Gastroesophageal sphincter (tissue), 3 donors: ENCODE data around the gene ANKRD13A.

Experiments used
- CTCF ChIP-seq, 4 experiments: fragments of 200-600 bp in 2 of 4; fragments of 450-650 bp in 2 of 4; sonication (generic) in 1 of 4; IDR thresholded peaks; one replicate each; pipeline ENCODE4 v1.5.1; 2017 to 2019; ENCODE audit warnings: antibody characterized with exemption in 4 of 4, mild to moderate bottlenecking in 2 of 4, moderate library complexity in 2 of 4
- EP300 ChIP-seq: sonication (generic); formaldehyde crosslinking; IDR thresholded peaks from one replicate; pipeline ENCODE4 v1.6.1; 2017; ENCODE audit warnings: antibody characterized with exemption, mild to moderate bottlenecking
- POLR2AphosphoS5 ChIP-seq: sonication (generic); formaldehyde crosslinking; IDR thresholded peaks from one replicate; pipeline ENCODE4 v1.6.1; 2017; ENCODE audit warnings: antibody characterized with exemption

GRCh38 chr12:110077800-110078199, 78.6 kb downstream of the ANKRD13A start:
- no peak for TF ChIP-seq CTCF (IDR thresholded peaks at IDR 0.05)
- TF ChIP-seq EP300: no peak
- TF ChIP-seq POLR2AphosphoS5: no peak
